HepG2 (cell line): ENCODE measurements around the gene SERPINB10. TPM values are rescaled to one million over a fixed set of nuclear protein-coding genes. Genes with fewer than 3 reads are reported as not detected.

ENCODE experiments used
- ATAD3A ChIP-seq: sonication (generic); formaldehyde crosslinking; IDR thresholded peaks from 2 replicates; pipeline ENCODE4 v1.4.0; 2020; ENCODE audit warnings: missing genetic modification reagents
- CREM ChIP-seq, 2 experiments: sonication (generic) in 1 of 2; formaldehyde crosslinking in 1 of 2; IDR thresholded peaks; 2 replicates each; pipeline versions ENCODE4 v1.4.0 to v1.6.1; 2016 to 2020; ENCODE audit warnings: antibody characterized with exemption in 1 of 2, mild to moderate bottlenecking in 1 of 2, missing genetic modification reagents in 1 of 2
- IRX3 ChIP-seq: sonication (generic); formaldehyde crosslinking; IDR thresholded peaks from 2 replicates; pipeline ENCODE4 v1.8.1; 2023; ENCODE audit warnings: mild to moderate bottlenecking, low read depth, missing genetic modification reagents, borderline replicate concordance
- LRRFIP1 ChIP-seq: sonication (generic); formaldehyde crosslinking; conservative IDR thresholded peaks from 2 replicates; pipeline ENCODE4 v1.4.0; 2020; ENCODE audit warnings: missing genetic modification reagents
- MEIS2 ChIP-seq: sonication (generic); formaldehyde crosslinking; IDR thresholded peaks from 2 replicates; pipeline ENCODE4 v1.9.0; 2021; ENCODE audit warnings: mild to moderate bottlenecking, missing genetic modification reagents
- MLLT10 ChIP-seq: sonication (generic); formaldehyde crosslinking; IDR thresholded peaks from 2 replicates; pipeline ENCODE4 v1.4.0; 2020; ENCODE audit warnings: missing genetic modification reagents
- NFRKB ChIP-seq: fragments of 450-650 bp; IDR thresholded peaks from 2 replicates; pipeline ENCODE4 v1.6.1; 2017
- POGZ ChIP-seq: sonication (generic); formaldehyde crosslinking; IDR thresholded peaks from 2 replicates; pipeline ENCODE4 v1.4.0; 2020; ENCODE audit warnings: mild to moderate bottlenecking, missing genetic modification reagents
- RORA ChIP-seq: sonication (generic); formaldehyde crosslinking; IDR thresholded peaks from 2 replicates; pipeline ENCODE4 v1.5.0; 2020; ENCODE audit warnings: mild to moderate bottlenecking, missing genetic modification reagents, moderate library complexity
- ZFP37 ChIP-seq: sonication (generic); formaldehyde crosslinking; IDR thresholded peaks from 2 replicates; pipeline ENCODE4 v1.4.0; 2020; ENCODE audit warnings: missing genetic modification reagents, borderline replicate concordance
- ZNF432 ChIP-seq: sonication (generic); formaldehyde crosslinking; IDR thresholded peaks from 2 replicates; pipeline ENCODE4 v1.5.0; 2020; ENCODE audit warnings: missing genetic modification reagents, mild to moderate bottlenecking, borderline replicate concordance
- ZZZ3 ChIP-seq: sonication (generic); formaldehyde crosslinking; IDR thresholded peaks from 2 replicates; pipeline ENCODE4 v1.4.0; 2020; ENCODE audit warnings: missing genetic modification reagents, mild to moderate bottlenecking, borderline replicate concordance
- polyA plus RNA-seq, 8 experiments: library from polyadenylated mRNA; depleted of rRNA in 3 of 8; stranded (reverse) in 7 of 8; unstranded in 1 of 8; fragments of >200 nt; fragmentation: Illumina TruSeq in 4 of 8; extraction: Trizol in 4 of 8; gene quantifications; 2 replicates each; pipeline versions ENCODE4 v1.2.1 to v1.2.3, GENCODE V29; 2011 to 2016; ENCODE audit warnings: low read depth in 4 of 8, missing spikeins in 1 of 8, mixed read lengths in 1 of 8; ENCODE audit not compliant: insufficient read depth in 1 of 8
- total RNA-seq, 5 experiments: library from RNA; depleted of rRNA; stranded (reverse); fragments of >200 nt; fragmentation: Illumina TruSeq; extraction: Trizol; gene quantifications; 2 replicates each; pipeline ENCODE4 v1.2.3, GENCODE V29; 2016; ENCODE audit warnings: low read depth in 1 of 5
- TF ChIP-seq, protein P1 (sequence below): sonication (generic); formaldehyde crosslinking; IDR thresholded peaks from 2 replicates; pipeline ENCODE4 v1.4.0; 2020; ENCODE audit warnings: missing genetic modification reagents
- TF ChIP-seq, protein P2 (sequence below): sonication (generic); formaldehyde crosslinking; IDR thresholded peaks from 2 replicates; pipeline ENCODE4 v1.5.0; 2020; ENCODE audit warnings: missing genetic modification reagents, mild to moderate bottlenecking, borderline replicate concordance
- TF ChIP-seq, protein P3 (sequence below): sonication (generic); formaldehyde crosslinking; IDR thresholded peaks from 2 replicates; pipeline ENCODE4 v1.8.1; 2022; ENCODE audit warnings: low read depth, mild to moderate bottlenecking, missing genetic modification reagents
- TF ChIP-seq, protein P4 (sequence below): sonication (generic); formaldehyde crosslinking; IDR thresholded peaks from 2 replicates; pipeline ENCODE4 v1.4.0; 2020; ENCODE audit warnings: missing genetic modification reagents, borderline replicate concordance

SERPINB10 gene
- total and polyA plus RNA-seq, 2 of the 13 experiments (the other 11 are each of a cell fraction or from before 2014, with no cell fraction given), result not detected

GRCh38 chr18:63936156-63936931 lies 28.6 kb downstream of the SERPINB10 start (continued):
- TF ChIP-seq ZFP37 (CRISPR knock-in tag), result no peak
- TF ChIP-seq, protein P1, sequence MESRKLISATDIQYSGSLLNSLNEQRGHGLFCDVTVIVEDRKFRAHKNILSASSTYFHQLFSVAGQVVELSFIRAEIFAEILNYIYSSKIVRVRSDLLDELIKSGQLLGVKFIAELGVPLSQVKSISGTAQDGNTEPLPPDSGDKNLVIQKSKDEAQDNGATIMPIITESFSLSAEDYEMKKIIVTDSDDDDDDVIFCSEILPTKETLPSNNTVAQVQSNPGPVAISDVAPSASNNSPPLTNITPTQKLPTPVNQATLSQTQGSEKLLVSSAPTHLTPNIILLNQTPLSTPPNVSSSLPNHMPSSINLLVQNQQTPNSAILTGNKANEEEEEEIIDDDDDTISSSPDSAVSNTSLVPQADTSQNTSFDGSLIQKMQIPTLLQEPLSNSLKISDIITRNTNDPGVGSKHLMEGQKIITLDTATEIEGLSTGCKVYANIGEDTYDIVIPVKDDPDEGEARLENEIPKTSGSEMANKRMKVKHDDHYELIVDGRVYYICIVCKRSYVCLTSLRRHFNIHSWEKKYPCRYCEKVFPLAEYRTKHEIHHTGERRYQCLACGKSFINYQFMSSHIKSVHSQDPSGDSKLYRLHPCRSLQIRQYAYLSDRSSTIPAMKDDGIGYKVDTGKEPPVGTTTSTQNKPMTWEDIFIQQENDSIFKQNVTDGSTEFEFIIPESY (CRISPR knock-in tag), result no peak
- TF ChIP-seq RORA (CRISPR knock-in tag), result no peak
- no peak for TF ChIP-seq ATAD3A (CRISPR knock-in tag)
- TF ChIP-seq, protein P2, sequence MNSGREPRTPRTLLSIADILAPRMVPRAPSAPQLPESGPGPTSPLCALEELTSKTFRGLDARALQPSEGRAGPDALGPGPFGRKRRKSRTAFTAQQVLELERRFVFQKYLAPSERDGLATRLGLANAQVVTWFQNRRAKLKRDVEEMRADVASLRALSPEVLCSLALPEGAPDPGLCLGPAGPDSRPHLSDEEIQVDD, result no peak
- TF ChIP-seq, protein P3, sequence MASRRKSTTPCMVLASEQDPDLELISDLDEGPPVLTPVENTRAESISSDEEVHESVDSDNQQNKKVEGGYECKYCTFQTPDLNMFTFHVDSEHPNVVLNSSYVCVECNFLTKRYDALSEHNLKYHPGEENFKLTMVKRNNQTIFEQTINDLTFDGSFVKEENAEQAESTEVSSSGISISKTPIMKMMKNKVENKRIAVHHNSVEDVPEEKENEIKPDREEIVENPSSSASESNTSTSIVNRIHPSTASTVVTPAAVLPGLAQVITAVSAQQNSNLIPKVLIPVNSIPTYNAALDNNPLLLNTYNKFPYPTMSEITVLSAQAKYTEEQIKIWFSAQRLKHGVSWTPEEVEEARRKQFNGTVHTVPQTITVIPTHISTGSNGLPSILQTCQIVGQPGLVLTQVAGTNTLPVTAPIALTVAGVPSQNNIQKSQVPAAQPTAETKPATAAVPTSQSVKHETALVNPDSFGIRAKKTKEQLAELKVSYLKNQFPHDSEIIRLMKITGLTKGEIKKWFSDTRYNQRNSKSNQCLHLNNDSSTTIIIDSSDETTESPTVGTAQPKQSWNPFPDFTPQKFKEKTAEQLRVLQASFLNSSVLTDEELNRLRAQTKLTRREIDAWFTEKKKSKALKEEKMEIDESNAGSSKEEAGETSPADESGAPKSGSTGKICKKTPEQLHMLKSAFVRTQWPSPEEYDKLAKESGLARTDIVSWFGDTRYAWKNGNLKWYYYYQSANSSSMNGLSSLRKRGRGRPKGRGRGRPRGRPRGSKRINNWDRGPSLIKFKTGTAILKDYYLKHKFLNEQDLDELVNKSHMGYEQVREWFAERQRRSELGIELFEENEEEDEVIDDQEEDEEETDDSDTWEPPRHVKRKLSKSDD (CRISPR knock-in tag), result no peak
- no peak for TF ChIP-seq ZZZ3 (CRISPR knock-in tag)
- TF ChIP-seq, protein P4, sequence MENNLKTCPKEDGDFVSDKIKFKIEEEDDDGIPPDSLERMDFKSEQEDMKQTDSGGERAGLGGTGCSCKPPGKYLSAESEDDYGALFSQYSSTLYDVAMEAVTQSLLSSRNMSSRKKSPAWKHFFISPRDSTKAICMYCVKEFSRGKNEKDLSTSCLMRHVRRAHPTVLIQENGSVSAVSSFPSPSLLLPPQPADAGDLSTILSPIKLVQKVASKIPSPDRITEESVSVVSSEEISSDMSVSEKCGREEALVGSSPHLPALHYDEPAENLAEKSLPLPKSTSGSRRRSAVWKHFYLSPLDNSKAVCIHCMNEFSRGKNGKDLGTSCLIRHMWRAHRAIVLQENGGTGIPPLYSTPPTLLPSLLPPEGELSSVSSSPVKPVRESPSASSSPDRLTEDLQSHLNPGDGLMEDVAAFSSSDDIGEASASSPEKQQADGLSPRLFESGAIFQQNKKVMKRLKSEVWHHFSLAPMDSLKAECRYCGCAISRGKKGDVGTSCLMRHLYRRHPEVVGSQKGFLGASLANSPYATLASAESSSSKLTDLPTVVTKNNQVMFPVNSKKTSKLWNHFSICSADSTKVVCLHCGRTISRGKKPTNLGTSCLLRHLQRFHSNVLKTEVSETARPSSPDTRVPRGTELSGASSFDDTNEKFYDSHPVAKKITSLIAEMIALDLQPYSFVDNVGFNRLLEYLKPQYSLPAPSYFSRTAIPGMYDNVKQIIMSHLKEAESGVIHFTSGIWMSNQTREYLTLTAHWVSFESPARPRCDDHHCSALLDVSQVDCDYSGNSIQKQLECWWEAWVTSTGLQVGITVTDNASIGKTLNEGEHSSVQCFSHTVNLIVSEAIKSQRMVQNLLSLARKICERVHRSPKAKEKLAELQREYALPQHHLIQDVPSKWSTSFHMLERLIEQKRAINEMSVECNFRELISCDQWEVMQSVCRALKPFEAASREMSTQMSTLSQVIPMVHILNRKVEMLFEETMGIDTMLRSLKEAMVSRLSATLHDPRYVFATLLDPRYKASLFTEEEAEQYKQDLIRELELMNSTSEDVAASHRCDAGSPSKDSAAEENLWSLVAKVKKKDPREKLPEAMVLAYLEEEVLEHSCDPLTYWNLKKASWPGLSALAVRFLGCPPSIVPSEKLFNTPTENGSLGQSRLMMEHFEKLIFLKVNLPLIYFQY (CRISPR knock-in tag), result no peak
- no peak for TF ChIP-seq CREM (IDR thresholded peaks at IDR 0.05)
- no peak for TF ChIP-seq CREM (CRISPR knock-in tag; IDR thresholded peaks at IDR 0.05)
- TF ChIP-seq MEIS2 (CRISPR knock-in tag), result no peak
- no peak for TF ChIP-seq MLLT10 (CRISPR knock-in tag)
- TF ChIP-seq POGZ (CRISPR knock-in tag), result peak; percentile 46; the same call in 1 of the 2 replicates
- no peak for TF ChIP-seq IRX3 (CRISPR knock-in tag)
- TF ChIP-seq ZNF432 (CRISPR knock-in tag), result no peak
- no peak for TF ChIP-seq NFRKB
- TF ChIP-seq LRRFIP1, result no peak
